Measurements from ENCODE around the gene XPC. TPM values are rescaled to one million over a fixed set of nuclear protein-coding genes. Genes with fewer than 3 reads are reported as not detected.

Gene XPC
- total RNA-seq, 1 donor from 2014 or later, result 41.6 TPM

DNA sequence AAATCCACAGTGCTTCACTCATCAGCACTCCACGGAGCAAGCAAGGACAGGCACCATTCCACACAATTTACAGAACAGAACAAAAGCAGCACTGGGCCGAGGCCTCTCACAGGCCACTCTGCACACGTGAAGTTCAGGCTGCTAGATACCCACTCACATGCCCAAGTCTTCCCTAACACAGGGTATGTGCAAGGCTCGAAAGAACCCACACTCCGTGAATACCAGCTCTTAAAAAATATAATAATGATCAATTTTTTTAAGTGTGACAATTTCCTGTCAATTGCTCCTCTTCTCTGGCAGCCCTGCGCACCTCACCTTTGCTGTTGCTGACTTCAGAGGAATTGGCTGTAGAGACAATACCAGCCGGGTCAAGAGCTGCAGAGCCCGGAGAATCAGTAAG lies 19.0 kb downstream of the XPC start:
- H3K4me3 Mint-ChIP-seq, result no peak overlapping the region

DNA sequence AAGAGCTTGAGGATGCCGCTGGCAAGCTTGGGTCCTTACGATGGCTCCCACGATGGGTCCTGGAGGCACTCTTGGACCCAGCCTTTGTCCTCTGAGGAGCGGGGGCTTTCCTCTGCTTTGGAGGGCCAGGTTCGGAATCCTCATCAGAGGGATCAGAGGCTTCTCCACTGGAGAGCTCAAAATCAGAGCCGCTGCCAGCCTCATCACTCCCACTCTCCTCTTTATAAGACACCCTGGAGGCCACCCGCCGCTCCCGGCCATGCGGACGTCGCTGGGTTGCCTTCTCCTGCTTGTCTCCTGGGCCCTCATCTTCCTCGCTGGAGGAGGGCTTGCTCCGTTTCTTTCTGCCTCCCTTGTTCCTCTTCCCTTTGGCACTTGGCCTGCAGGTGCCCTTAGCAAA lies 20.0 kb downstream of the XPC start:
- Mint-ChIP-seq H3K27ac (ENCODE audit: unreplicated experiment) (no peak overlapping the region), H3K36me3 (ENCODE audit: low read depth) (peaks cover 60% of the 10 kb centered on the region), H3K9me3 (peaks cover 13% of the 10 kb centered on the region), H3K4me3 (no peak overlapping the region), H3K27me3 (ENCODE audit: low read depth) (no peaks in the 10 kb centered on the region), H3K4me1 (no peaks in the 10 kb centered on the region)
- TF ChIP-seq, protein P1, sequence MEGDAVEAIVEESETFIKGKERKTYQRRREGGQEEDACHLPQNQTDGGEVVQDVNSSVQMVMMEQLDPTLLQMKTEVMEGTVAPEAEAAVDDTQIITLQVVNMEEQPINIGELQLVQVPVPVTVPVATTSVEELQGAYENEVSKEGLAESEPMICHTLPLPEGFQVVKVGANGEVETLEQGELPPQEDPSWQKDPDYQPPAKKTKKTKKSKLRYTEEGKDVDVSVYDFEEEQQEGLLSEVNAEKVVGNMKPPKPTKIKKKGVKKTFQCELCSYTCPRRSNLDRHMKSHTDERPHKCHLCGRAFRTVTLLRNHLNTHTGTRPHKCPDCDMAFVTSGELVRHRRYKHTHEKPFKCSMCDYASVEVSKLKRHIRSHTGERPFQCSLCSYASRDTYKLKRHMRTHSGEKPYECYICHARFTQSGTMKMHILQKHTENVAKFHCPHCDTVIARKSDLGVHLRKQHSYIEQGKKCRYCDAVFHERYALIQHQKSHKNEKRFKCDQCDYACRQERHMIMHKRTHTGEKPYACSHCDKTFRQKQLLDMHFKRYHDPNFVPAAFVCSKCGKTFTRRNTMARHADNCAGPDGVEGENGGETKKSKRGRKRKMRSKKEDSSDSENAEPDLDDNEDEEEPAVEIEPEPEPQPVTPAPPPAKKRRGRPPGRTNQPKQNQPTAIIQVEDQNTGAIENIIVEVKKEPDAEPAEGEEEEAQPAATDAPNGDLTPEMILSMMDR (conservative IDR thresholded peaks at IDR 0.05), result no peak
- no peak for DNase-seq (ENCODE audit: low read depth, low spot score)

More for the DNA sequence above, 19.0 kb downstream of the XPC start:
- Mint-ChIP-seq H3K9me3 (peaks cover 13% of the 10 kb centered on the region), H3K36me3 (ENCODE audit: low read depth) (peaks cover 65% of the 10 kb centered on the region), H3K4me1 (no peaks in the 10 kb centered on the region), H3K27ac (ENCODE audit: unreplicated experiment) (no peak overlapping the region), H3K27me3 (ENCODE audit: low read depth) (no peaks in the 10 kb centered on the region)
- TF ChIP-seq, protein P1 (conservative IDR thresholded peaks at IDR 0.05), result no peak
- no peak for DNase-seq (ENCODE audit: low read depth, low spot score)

DNA sequence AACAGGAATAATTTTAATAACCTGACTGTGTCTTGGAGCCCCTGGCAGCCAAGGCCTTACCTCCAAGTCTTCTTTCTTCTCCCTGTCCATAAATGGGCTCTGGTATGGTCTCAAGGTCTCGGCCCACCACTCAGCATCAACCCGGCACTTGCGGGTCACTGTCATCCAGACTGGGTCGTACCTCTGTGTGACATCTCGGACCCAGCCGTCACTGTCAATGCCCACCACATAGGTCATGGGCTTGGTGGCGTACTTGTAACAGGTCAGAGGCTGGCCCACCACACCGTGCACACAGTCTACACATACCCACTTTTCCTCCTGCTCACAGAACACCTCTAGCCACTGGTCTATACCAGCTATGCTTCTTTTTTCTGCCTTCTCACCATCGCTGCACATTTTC lies 20.4 kb downstream of the XPC start:
- TF ChIP-seq, protein P1 (conservative IDR thresholded peaks at IDR 0.05), result no peak
- no peak for DNase-seq (ENCODE audit: low read depth, low spot score)
- peaks cover 13% of the 10 kb centered on the region for H3K9me3 Mint-ChIP-seq
- no peaks in the 10 kb centered on the region for H3K4me1 Mint-ChIP-seq
- H3K27ac Mint-ChIP-seq (ENCODE audit: unreplicated experiment), result no peak overlapping the region
- H3K27me3 Mint-ChIP-seq (ENCODE audit: low read depth), result no peaks in the 10 kb centered on the region
- peaks cover 56% of the 10 kb centered on the region for H3K36me3 Mint-ChIP-seq (ENCODE audit: low read depth)
- H3K4me3 Mint-ChIP-seq, result no peak overlapping the region

DNA sequence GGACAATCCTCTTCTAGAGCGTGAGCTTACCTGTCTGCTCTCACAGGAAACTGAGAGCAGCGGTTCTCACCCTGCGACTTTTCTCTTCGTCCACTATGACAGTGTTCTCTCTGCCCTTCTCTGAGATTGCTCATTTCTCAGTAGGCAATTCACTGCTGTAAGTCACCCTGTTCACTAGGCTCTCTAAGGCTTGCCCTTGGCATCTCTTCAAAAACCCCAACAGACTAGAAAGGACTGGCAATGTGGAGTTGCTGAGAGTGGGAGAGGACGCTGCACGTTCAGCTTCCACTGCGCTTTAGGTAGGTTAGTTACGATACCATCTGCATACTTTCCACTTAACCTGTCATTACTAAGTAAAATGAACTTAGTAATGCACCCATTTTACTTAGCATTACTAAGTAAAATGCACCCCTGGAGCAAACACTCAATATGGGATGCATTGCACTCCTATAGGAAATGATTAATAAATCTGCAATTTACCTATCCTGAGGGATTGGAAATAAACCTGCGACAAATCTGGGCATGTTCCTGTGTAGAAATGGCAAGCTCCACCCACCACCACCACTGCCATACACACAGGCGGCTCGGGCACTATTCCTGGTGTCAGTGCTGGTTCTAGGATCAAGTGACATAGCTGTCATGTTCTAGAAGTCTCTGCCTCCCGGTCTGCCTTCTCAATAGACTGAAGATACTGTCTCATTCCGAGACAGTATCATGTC lies 21.4 kb downstream of the XPC start:
- H3K27ac Mint-ChIP-seq (ENCODE audit: unreplicated experiment), result no peak overlapping the region
- no peaks in the 10 kb centered on the region for H3K4me1 Mint-ChIP-seq
- H3K9me3 Mint-ChIP-seq, result peaks cover 9% of the 10 kb centered on the region
- H3K4me3 Mint-ChIP-seq, result no peak overlapping the region
- H3K36me3 Mint-ChIP-seq (ENCODE audit: low read depth), result peaks cover 49% of the 10 kb centered on the region
- TF ChIP-seq, protein P1 (conservative IDR thresholded peaks at IDR 0.05), result no peak
- no peak for DNase-seq (ENCODE audit: low read depth, low spot score)
- no peaks in the 10 kb centered on the region for H3K27me3 Mint-ChIP-seq (ENCODE audit: low read depth)

DNA sequence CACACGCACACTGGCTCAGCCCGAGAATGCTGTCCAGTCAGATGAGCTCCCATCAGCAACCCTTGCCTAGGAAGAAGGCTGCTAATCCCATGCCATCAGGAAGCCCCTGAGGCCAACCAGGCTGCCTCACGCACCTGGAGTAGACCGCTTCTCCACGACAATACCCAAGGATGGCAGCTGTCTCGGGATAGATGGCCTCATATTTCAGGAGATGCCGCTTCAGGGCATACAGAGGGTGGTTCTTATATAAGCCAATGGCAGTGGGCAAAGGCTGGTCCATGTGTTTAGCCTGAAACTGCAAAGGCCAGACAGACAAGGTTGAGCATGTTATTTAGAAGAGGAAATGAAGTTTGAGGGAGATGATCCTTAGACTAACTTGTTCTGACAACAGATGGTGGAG lies 22.2 kb downstream of the XPC start:
- peak overlapping the region; percentile 20 for H3K27ac Mint-ChIP-seq (ENCODE audit: unreplicated experiment)
- no peaks in the 10 kb centered on the region for H3K27me3 Mint-ChIP-seq (ENCODE audit: low read depth)
- peaks cover 41% of the 10 kb centered on the region for H3K36me3 Mint-ChIP-seq (ENCODE audit: low read depth)
- DNase-seq (ENCODE audit: low read depth, low spot score), result no peak
- no peaks in the 10 kb centered on the region for H3K4me1 Mint-ChIP-seq
- TF ChIP-seq, protein P1 (conservative IDR thresholded peaks at IDR 0.05), result no peak
- H3K4me3 Mint-ChIP-seq, result no peak overlapping the region
- H3K9me3 Mint-ChIP-seq, result peaks cover 4% of the 10 kb centered on the region

All from neural crest cell (in vitro differentiated cells).